Fibroblast of lung (primary cell): ENCODE measurements around the gene ABCA13.

Source experiments
- EZH2 ChIP-seq: IDR thresholded peaks from 2 replicates; pipeline ENCODE4 v1.5.1; 2012; ENCODE audit warnings: low read length, control low read depth, mild to moderate bottlenecking; ENCODE audit errors: missing control alignments
- TF ChIP-seq, protein P1 (sequence below), 2 donors: IDR thresholded peaks in 1 of 2; conservative IDR thresholded peaks in 1 of 2; 1 replicate in 1 of 2; 2 replicates in 1 of 2; pipeline ENCODE4 v1.5.1; 2011 to 2012; ENCODE audit warnings: low read length in 2 of 2, control low read depth in 1 of 2, inconsistent platforms in 1 of 2, low read depth in 1 of 2, mild to moderate bottlenecking in 1 of 2

DNA sequence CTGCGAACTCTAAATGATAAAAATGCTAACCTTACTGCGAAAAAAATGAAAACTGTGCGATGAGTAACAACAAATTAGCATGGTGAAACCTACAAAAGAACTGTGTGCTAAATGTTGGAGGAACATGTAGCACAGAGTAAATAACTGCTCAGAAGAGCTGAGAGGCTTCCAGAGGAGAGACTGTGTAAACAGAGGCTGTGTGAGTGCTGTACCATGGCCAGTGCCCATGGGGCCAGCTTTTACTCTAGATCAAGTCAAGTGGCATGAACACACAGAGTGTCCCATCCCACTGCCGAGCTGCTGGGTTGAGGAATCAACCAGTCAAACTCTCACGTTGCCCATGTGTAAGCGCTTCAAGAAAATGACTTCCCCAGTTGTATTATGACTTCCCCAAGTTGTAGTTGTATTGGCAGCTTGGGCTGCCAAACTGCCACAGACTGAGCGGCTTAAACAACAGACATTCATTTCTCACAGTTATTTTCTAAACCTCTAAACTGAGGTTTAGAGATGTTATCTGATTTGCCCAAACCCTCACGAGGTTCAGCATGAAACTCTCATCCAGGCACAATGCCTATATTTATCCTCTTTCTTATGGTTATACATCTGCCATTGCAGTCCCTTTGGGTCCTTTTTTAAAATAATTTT, 270.7 kb downstream of the ABCA13 start:
- TF ChIP-seq, protein P1, sequence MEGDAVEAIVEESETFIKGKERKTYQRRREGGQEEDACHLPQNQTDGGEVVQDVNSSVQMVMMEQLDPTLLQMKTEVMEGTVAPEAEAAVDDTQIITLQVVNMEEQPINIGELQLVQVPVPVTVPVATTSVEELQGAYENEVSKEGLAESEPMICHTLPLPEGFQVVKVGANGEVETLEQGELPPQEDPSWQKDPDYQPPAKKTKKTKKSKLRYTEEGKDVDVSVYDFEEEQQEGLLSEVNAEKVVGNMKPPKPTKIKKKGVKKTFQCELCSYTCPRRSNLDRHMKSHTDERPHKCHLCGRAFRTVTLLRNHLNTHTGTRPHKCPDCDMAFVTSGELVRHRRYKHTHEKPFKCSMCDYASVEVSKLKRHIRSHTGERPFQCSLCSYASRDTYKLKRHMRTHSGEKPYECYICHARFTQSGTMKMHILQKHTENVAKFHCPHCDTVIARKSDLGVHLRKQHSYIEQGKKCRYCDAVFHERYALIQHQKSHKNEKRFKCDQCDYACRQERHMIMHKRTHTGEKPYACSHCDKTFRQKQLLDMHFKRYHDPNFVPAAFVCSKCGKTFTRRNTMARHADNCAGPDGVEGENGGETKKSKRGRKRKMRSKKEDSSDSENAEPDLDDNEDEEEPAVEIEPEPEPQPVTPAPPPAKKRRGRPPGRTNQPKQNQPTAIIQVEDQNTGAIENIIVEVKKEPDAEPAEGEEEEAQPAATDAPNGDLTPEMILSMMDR (conservative IDR thresholded peaks at IDR 0.05 in 1 of 2, IDR thresholded peaks at IDR 0.05 in 1 of 2; ENCODE audit: low read depth in 1 of 2, low read length in 2 of 2), result no peak
- TF ChIP-seq EZH2, result no peak
